WTC11 (cell line): ENCODE measurements around the gene FAM20C.

Source experiments
- AFF4 ChIP-seq: sonication (generic); formaldehyde crosslinking; IDR thresholded peaks from 2 replicates; pipeline ENCODE4 v1.8.1; 2023; ENCODE audit warnings: mild to moderate bottlenecking, missing genetic modification reagents, borderline replicate concordance
- CTCF ChIP-seq: fragments of 200-600 bp; IDR thresholded peaks from 2 replicates; pipeline ENCODE4 v1.8.0; 2022; ENCODE audit warnings: antibody characterized with exemption
- ETV6 ChIP-seq: sonication (generic); formaldehyde crosslinking; IDR thresholded peaks from 2 replicates; pipeline ENCODE4 v1.8.1; 2022; ENCODE audit warnings: mild to moderate bottlenecking, missing genetic modification reagents
- FOXJ3 ChIP-seq: sonication (generic); formaldehyde crosslinking; IDR thresholded peaks from 2 replicates; pipeline ENCODE4 v1.9.0; 2021; ENCODE audit warnings: missing genetic modification reagents, mild to moderate bottlenecking, borderline replicate concordance
- FOXK1 ChIP-seq: sonication (generic); formaldehyde crosslinking; IDR thresholded peaks from 2 replicates; pipeline ENCODE4 v1.8.0; 2022; ENCODE audit warnings: mild to moderate bottlenecking, moderate library complexity, missing genetic modification reagents
- FOXP4 ChIP-seq: sonication (generic); formaldehyde crosslinking; IDR thresholded peaks from 2 replicates; pipeline ENCODE4 v1.8.0; 2022; ENCODE audit warnings: mild to moderate bottlenecking, missing genetic modification reagents
- IRF1 ChIP-seq: sonication (generic); formaldehyde crosslinking; IDR thresholded peaks from 2 replicates; pipeline ENCODE4 v1.8.0; 2023; ENCODE audit warnings: missing genetic modification reagents
- KAT7 ChIP-seq: sonication (generic); formaldehyde crosslinking; IDR thresholded peaks from 2 replicates; pipeline ENCODE4 v1.8.1; 2023; ENCODE audit warnings: missing genetic modification reagents, mild to moderate bottlenecking, borderline replicate concordance
- NFYB ChIP-seq: sonication (generic); formaldehyde crosslinking; conservative IDR thresholded peaks from 2 replicates; pipeline ENCODE4 v1.8.0; 2022; ENCODE audit warnings: low read depth, missing genetic modification reagents
- RELA ChIP-seq: sonication (generic); formaldehyde crosslinking; IDR thresholded peaks from 2 replicates; pipeline ENCODE4 v1.8.1; 2022; ENCODE audit warnings: missing genetic modification reagents, mild to moderate bottlenecking, borderline replicate concordance
- SP1 ChIP-seq: sonication (generic); formaldehyde crosslinking; conservative IDR thresholded peaks from 2 replicates; pipeline ENCODE4 v1.8.1; 2022; ENCODE audit warnings: missing genetic modification reagents
- ZNF121 ChIP-seq: sonication (generic); formaldehyde crosslinking; IDR thresholded peaks from 2 replicates; pipeline ENCODE4 v1.8.0; 2023; ENCODE audit warnings: missing genetic modification reagents
- ZNF532 ChIP-seq: fragments of 250-450 bp; sonication (Bioruptor Pico); IDR thresholded peaks from 2 replicates; pipeline ENCODE4 v1.9.0; 2021; ENCODE audit warnings: mild to moderate bottlenecking, borderline replicate concordance

- TF ChIP-seq KAT7 (no peak), ETV6 (CRISPR knock-in tag) (no peak), IRF1 (CRISPR knock-in tag) (no peak), CTCF (no peak), NFYB (CRISPR knock-in tag) (no peak), ZNF532 (CRISPR knock-in tag) (no peak), SP1 (no peak), AFF4 (CRISPR knock-in tag) (no peak), ZNF121 (CRISPR knock-in tag) (no peak), FOXK1 (CRISPR knock-in tag) (no peak), FOXP4 (no peak), RELA (CRISPR knock-in tag) (no peak), FOXJ3 (CRISPR knock-in tag) (no peak)
Measured at GRCh38 chr7:252216-252965, 60.0 kb downstream of the FAM20C start.
